GM23338 (cell line): ENCODE data around the gene DPYSL5. TPM values are rescaled to one million over a fixed set of nuclear protein-coding genes. Genes with fewer than 3 reads are reported as not detected.

Experiments used
- ATAC-seq: fragments of 200-7000 bp; cut with Tn5 transposase; 3 replicates; pipeline ENCODE4 v1.9.1; 2020
- DNase-seq: peaks from one replicate; pipeline ENCODE4 v3.0.0-alpha.2; 2015; ENCODE audit warnings: low spot score
- H2AFZ ChIP-seq: fragments of 200-600 bp; sonication (generic); 2 replicates; pipeline ENCODE4 v1.8.0; 2016; ENCODE audit warnings: antibody characterized with exemption, mild to moderate bottlenecking, moderate library complexity
- H3F3A ChIP-seq: fragments of 200-600 bp; sonication (generic); replicated peaks from 2 replicates; pipeline ENCODE4 v1.8.0; 2017; ENCODE audit warnings: antibody characterized with exemption, mixed run types, low read depth
- H3K27ac ChIP-seq: fragments of 200-600 bp; sonication (generic); 2 replicates; pipeline ENCODE4 v1.6.1; 2016; ENCODE audit warnings: low read depth
- H3K27me3 ChIP-seq: fragments of 200-600 bp; sonication (generic); 2 replicates; pipeline ENCODE4 v1.8.0; 2016; ENCODE audit warnings: mild to moderate bottlenecking, mixed run types, moderate library complexity; ENCODE audit not compliant: insufficient read depth
- H3K36me3 ChIP-seq: fragments of 200-600 bp; sonication (generic); 2 replicates; pipeline ENCODE4 v1.8.0; 2016; ENCODE audit warnings: mild to moderate bottlenecking; ENCODE audit not compliant: insufficient read depth
- H3K4me1 ChIP-seq: fragments of 200-600 bp; sonication (generic); 2 replicates; pipeline ENCODE4 v1.8.0; 2016; ENCODE audit warnings: mild to moderate bottlenecking, moderate library complexity; ENCODE audit not compliant: insufficient read depth
- H3K4me2 ChIP-seq: fragments of 200-600 bp; sonication (generic); 2 replicates; pipeline ENCODE4 v1.7.1; 2017; ENCODE audit warnings: mixed run types
- H3K4me3 ChIP-seq: fragments of 200-600 bp; sonication (generic); 2 replicates; pipeline ENCODE4 v1.6.1; 2016; ENCODE audit warnings: mixed run types
- H3K79me2 ChIP-seq: fragments of 200-600 bp; sonication (generic); replicated peaks from 2 replicates; pipeline ENCODE4 v1.8.0; 2017; ENCODE audit warnings: mild to moderate bottlenecking; ENCODE audit not compliant: insufficient read depth
- H3K9me2 ChIP-seq: fragments of 200-600 bp; sonication (generic); 2 replicates; pipeline ENCODE4 v1.8.0; 2017; ENCODE audit not compliant: insufficient read depth
- H4K20me1 ChIP-seq: fragments of 200-600 bp; sonication (generic); replicated peaks from 2 replicates; pipeline ENCODE4 v1.8.0; 2017; ENCODE audit warnings: mild to moderate bottlenecking; ENCODE audit not compliant: insufficient read depth
- H3K27ac Mint-ChIP-seq: 2 replicates; pipeline ENCODE4 v1.8.0; 2020; ENCODE audit warnings: inconsistent platforms, mild to moderate bottlenecking, moderate library complexity, mixed read lengths
- H3K27me3 Mint-ChIP-seq: 3 replicates; pipeline ENCODE4 v1.8.0; 2022; ENCODE audit warnings: low read depth, mild to moderate bottlenecking, moderate library complexity, mixed read lengths, inconsistent platforms; ENCODE audit not compliant: insufficient read depth, poor library complexity
- H3K36me3 Mint-ChIP-seq: 3 replicates; pipeline ENCODE4 v1.8.0; 2021; ENCODE audit warnings: low read depth, mild to moderate bottlenecking, inconsistent platforms, moderate library complexity, mixed read lengths
- H3K4me1 Mint-ChIP-seq: 3 replicates; pipeline ENCODE4 v1.8.0; 2020; ENCODE audit warnings: mild to moderate bottlenecking, inconsistent platforms, mixed read lengths
- H3K4me3 Mint-ChIP-seq: 3 replicates; pipeline ENCODE4 v1.8.0; 2021; ENCODE audit warnings: moderate library complexity, mild to moderate bottlenecking, inconsistent platforms, mixed read lengths
- H3K9me3 Mint-ChIP-seq: 3 replicates; pipeline ENCODE4 v1.8.0; 2020; ENCODE audit warnings: moderate library complexity, mild to moderate bottlenecking, inconsistent platforms, mixed read lengths
- EZH2 ChIP-seq: fragments of 200-600 bp; sonication (generic); IDR thresholded peaks from one replicate; pipeline ENCODE4 v1.8.0; 2017; ENCODE audit warnings: antibody characterized with exemption, mild to moderate bottlenecking, low read depth; ENCODE audit not compliant: unreplicated experiment
- JUNB ChIP-seq: IDR thresholded peaks from one replicate; pipeline ENCODE4 v1.6.1; 2016; ENCODE audit warnings: antibody characterized with exemption; ENCODE audit not compliant: unreplicated experiment
- NANOG ChIP-seq: IDR thresholded peaks from 2 replicates; pipeline ENCODE4 v1.6.1; 2016; ENCODE audit warnings: antibody characterized with exemption, borderline replicate concordance
- POLR2AphosphoS5 ChIP-seq: IDR thresholded peaks from 2 replicates; pipeline ENCODE4 v1.6.1; 2016; ENCODE audit warnings: antibody characterized with exemption, low read depth
- STAT1 ChIP-seq: IDR thresholded peaks from one replicate; pipeline ENCODE4 v1.6.1; 2016; ENCODE audit warnings: antibody characterized with exemption; ENCODE audit not compliant: unreplicated experiment
- ZNF114 ChIP-seq: fragments of 250-450 bp; sonication (Bioruptor Pico); IDR thresholded peaks from 2 replicates; pipeline ENCODE4 v1.5.0; 2020; ENCODE audit warnings: mild to moderate bottlenecking, moderate library complexity
- ZNF331 ChIP-seq: fragments of 250-450 bp; sonication (Bioruptor Pico); IDR thresholded peaks from 2 replicates; pipeline ENCODE4 v1.5.0; 2020; ENCODE audit warnings: low read depth, mild to moderate bottlenecking, moderate library complexity
- polyA plus RNA-seq: library from polyadenylated mRNA; unstranded; fragments of >200 nt; fragmentation: Nextera tagmentation; extraction: Ambion mirVana; gene quantifications from 2 replicates; pipeline ENCODE4 v1.2.1, GENCODE V29; 2016
- total RNA-seq: library from RNA; depleted of rRNA; stranded (reverse); fragments of >200 nt; shearing (Covaris generic); gene quantifications from 2 replicates; pipeline ENCODE4 v1.2.3, GENCODE V29; 2014
- TF ChIP-seq, protein P1 (sequence below): IDR thresholded peaks from 2 replicates; pipeline ENCODE4 v1.6.1; 2016; ENCODE audit warnings: antibody characterized with exemption
- TF ChIP-seq, protein P2 (sequence below): IDR thresholded peaks from one replicate; pipeline ENCODE4 v1.6.1; 2018; ENCODE audit warnings: antibody characterized with exemption; ENCODE audit not compliant: unreplicated experiment

The DPYSL5 gene
- total and polyA plus RNA-seq, 2 experiments from 2014 or later = 3.1 to 8.1 TPM

DNA sequence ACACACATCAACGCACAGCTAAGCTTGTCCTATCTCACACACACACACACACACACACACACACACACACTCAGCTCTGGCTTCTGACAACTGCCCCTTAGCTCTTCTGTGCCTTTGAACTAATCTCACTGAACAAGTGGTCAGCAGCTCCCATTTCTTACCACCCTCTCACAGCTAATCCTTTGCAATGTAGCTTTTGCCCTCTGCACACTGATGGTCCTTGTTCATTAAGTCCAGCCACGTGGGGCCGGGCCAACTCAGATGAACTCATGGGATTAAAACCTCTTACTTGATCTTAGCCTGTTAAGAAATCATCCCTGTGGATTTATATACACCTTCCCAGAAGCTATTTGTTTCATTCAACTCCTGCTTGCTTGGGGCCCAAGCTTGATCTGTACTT lies 36.6 kb downstream of the DPYSL5 start (continued):
- no peak for TF ChIP-seq NANOG
- TF ChIP-seq, protein P1, sequence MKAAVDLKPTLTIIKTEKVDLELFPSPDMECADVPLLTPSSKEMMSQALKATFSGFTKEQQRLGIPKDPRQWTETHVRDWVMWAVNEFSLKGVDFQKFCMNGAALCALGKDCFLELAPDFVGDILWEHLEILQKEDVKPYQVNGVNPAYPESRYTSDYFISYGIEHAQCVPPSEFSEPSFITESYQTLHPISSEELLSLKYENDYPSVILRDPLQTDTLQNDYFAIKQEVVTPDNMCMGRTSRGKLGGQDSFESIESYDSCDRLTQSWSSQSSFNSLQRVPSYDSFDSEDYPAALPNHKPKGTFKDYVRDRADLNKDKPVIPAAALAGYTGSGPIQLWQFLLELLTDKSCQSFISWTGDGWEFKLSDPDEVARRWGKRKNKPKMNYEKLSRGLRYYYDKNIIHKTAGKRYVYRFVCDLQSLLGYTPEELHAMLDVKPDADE = no peak
- TF ChIP-seq ZNF114 (CRISPR knock-in tag) = no peak
- no peak for TF ChIP-seq JUNB
- TF ChIP-seq, protein P2, sequence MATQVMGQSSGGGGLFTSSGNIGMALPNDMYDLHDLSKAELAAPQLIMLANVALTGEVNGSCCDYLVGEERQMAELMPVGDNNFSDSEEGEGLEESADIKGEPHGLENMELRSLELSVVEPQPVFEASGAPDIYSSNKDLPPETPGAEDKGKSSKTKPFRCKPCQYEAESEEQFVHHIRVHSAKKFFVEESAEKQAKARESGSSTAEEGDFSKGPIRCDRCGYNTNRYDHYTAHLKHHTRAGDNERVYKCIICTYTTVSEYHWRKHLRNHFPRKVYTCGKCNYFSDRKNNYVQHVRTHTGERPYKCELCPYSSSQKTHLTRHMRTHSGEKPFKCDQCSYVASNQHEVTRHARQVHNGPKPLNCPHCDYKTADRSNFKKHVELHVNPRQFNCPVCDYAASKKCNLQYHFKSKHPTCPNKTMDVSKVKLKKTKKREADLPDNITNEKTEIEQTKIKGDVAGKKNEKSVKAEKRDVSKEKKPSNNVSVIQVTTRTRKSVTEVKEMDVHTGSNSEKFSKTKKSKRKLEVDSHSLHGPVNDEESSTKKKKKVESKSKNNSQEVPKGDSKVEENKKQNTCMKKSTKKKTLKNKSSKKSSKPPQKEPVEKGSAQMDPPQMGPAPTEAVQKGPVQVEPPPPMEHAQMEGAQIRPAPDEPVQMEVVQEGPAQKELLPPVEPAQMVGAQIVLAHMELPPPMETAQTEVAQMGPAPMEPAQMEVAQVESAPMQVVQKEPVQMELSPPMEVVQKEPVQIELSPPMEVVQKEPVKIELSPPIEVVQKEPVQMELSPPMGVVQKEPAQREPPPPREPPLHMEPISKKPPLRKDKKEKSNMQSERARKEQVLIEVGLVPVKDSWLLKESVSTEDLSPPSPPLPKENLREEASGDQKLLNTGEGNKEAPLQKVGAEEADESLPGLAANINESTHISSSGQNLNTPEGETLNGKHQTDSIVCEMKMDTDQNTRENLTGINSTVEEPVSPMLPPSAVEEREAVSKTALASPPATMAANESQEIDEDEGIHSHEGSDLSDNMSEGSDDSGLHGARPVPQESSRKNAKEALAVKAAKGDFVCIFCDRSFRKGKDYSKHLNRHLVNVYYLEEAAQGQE = no peak
- no peak for TF ChIP-seq POLR2AphosphoS5

DNA sequence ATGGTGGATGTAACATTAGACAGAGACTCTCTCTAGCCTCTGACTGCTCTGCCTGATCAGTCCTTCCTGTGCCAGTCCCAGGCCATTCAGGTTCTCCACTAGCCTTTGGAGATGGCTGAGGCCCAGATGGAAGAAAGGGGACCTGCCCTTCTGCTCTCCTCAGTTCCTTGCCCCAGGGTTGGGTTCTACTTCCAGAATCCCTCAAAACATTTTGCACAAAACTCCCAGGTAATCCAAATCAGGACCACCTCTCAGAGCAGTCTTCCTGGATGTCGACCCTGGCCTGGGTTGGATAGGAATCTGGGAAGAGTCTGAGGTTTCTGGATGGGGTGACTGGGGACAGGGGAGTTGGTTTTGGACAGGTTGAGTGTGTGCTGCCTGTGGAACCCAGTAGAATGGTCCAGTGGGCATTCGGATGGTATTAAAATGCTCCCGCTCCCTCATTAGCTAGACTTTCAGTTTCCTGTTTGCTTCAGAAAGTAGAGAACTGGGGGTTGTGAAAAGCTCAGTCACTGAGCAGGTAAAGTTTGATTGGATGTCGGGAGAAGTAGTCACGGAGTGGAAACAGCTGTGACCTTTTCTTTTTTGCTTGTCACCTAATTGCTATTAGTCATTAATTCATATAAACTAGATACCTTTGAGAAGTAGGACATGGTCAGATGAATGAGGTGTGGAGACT lies 37.9 kb downstream of the DPYSL5 start:
- Histone ChIP-seq H3K79me2 (no peaks in the 10 kb centered on the region), H3K4me1 (peaks cover 7% of the 10 kb centered on the region; the same call in 1 of the 2 replicates), H3F3A (no peaks in the 10 kb centered on the region), H3K27me3 (no peaks in the 10 kb centered on the region), H3K4me3 (no peak overlapping the region), H2AFZ (no peak overlapping the region), H3K27ac (no peak overlapping the region), H3K9me2 (no peaks in the 10 kb centered on the region), H3K4me2 (no peak overlapping the region), H3K36me3 (no peaks in the 10 kb centered on the region), H4K20me1 (peaks cover 5% of the 10 kb centered on the region; the same call in 1 of the 2 replicates)
- H3K27ac Mint-ChIP-seq = no peak overlapping the region
- H3K27me3 Mint-ChIP-seq = peaks cover 12% of the 10 kb centered on the region
- no peak overlapping the region for H3K4me3 Mint-ChIP-seq
- ATAC-seq (no peak), DNase-seq (no peak)
- TF ChIP-seq STAT1 (no peak), JUNB (no peak), ZNF114 (CRISPR knock-in tag) (no peak), EZH2 (no peak), POLR2AphosphoS5 (no peak), ZNF331 (CRISPR knock-in tag) (no peak)
- TF ChIP-seq, protein P2 = no peak
- TF ChIP-seq, protein P1 = no peak
- peaks cover 11% of the 10 kb centered on the region for H3K4me1 Mint-ChIP-seq
- H3K36me3 Mint-ChIP-seq = no peaks in the 10 kb centered on the region
- no peaks in the 10 kb centered on the region for H3K9me3 Mint-ChIP-seq
